GM18909 (cell line): ENCODE results near the gene FXYD5.
"Not testable (repeated sequence)": the region's sequence is repeated elsewhere in the genome, so short reads cannot be mapped to it uniquely, and the experiment has no call there.

Source experiments
- ATAC-seq: cut with Tn5 transposase; IDR thresholded peaks from one replicate; pipeline ENCODE4 v1.9.1; 2021; ENCODE audit warnings: mild to moderate bottlenecking; ENCODE audit not compliant: unreplicated experiment, poor library complexity

The FXYD5 gene

GRCh38 chr19:35119578-35120155 is 34.9 kb upstream of the FXYD5 start:
- no peak for ATAC-seq

GRCh38 chr19:35120492-35120891 is 34.0 kb upstream of the FXYD5 start:
- no peak for ATAC-seq

- no peak for ATAC-seq
Observed at GRCh38 chr19:35120898-35121297, 33.6 kb upstream of the FXYD5 start.

GRCh38 chr19:35122687-35123551 is 31.6 kb upstream of the FXYD5 start:
- no peak for ATAC-seq

- ATAC-seq: no peak
Observed at GRCh38 chr19:35123573-35123972, 31.0 kb upstream of the FXYD5 start.

- ATAC-seq: peak; percentile 58
Observed at GRCh38 chr19:35124098-35125060, 30.2 kb upstream of the FXYD5 start.

- no peak for ATAC-seq
Observed at GRCh38 chr19:35125270-35125717, 29.2 kb upstream of the FXYD5 start.

- no peak for ATAC-seq
Observed at GRCh38 chr19:35125749-35126623, 28.5 kb upstream of the FXYD5 start.

- no peak for ATAC-seq
Observed at GRCh38 chr19:35126624-35126959, 27.9 kb upstream of the FXYD5 start.

- ATAC-seq: no peak
Observed at GRCh38 chr19:35127871-35128270, 26.7 kb upstream of the FXYD5 start.

GRCh38 chr19:35128398-35129057 is 26.0 kb upstream of the FXYD5 start:
- ATAC-seq: no peak

GRCh38 chr19:35129724-35130274 is 24.7 kb upstream of the FXYD5 start:
- ATAC-seq: not testable (repeated sequence)

- ATAC-seq: no peak
Observed at GRCh38 chr19:35130761-35131720, 23.5 kb upstream of the FXYD5 start.

GRCh38 chr19:35132254-35132653 is 22.3 kb upstream of the FXYD5 start:
- no peak for ATAC-seq

GRCh38 chr19:35133826-35134225 is 20.7 kb upstream of the FXYD5 start:
- no peak for ATAC-seq

GRCh38 chr19:35134601-35135242 is 19.8 kb upstream of the FXYD5 start, which contains the start of gene LGI4:
TSS of gene LGI4 (minus strand) at chr19:35135059. CDS start at chr19:35134680, 379 bp downstream.
- no peak for ATAC-seq

GRCh38 chr19:35135389-35135909 is 19.1 kb upstream of the FXYD5 start:
- ATAC-seq: no peak
